D341Med (cell line): ENCODE measurements around the gene CTAG2.
"Not testable (repeated sequence)": the region's sequence is repeated elsewhere in the genome, so short reads cannot be mapped to it uniquely, and the experiment has no call there.

Experiments used
- DNase-seq: peaks from one replicate; pipeline ENCODE4 v3.0.0; 2012; ENCODE audit warnings: low spot score

Gene CTAG2

DNA sequence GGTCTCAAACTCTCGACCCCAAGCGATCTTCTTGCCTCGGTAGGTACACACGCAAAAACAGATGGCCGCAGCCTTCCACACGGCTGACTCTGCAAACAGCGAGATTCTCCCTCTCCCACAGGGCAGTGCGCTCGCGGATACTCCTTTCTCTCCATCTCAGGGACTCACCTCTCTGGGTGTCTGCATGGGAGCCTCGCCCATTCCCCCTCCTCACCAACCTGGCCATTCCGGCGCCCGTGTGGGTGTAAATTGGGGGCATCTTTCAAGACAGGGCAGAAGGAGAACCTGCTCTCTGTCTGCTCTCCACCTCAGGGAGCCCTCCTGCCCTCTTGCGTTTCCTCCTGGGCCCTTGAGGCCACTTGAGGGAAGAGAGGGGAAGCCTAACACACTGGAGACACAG is 4.4 kb downstream of the CTAG2 start:
- DNase-seq: no peak

DNA sequence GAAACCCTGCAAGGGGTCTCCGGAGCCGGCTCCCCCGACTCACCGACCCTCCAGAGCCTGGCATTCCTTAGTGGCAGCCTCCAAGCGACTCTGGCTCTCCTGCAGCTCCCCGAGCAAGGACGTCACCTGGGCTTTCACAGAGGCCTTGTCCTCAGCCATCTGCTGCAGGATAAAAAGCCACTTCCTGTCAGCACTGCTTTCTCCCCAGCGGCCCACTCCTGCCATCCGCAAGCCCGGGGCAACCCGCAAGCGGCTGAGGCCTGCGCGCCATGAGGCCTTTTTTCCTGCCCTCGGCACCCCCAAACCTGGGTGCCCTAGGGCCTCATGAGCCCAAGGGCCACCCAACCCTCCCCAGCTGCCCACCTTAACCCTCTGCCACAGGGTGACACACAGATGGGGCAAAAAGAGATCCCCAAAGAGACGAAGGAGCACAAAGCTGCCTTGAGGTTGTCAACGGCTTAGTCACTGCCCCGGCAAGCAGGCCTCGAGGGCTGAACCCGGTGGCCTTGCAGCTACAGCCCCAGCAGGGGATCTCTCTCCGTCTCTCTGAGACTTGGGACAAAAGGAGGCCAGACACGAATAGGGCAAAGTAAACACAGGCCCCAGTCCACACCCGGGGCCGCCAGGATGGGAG is 7.5 kb downstream of the CTAG2 start:
- DNase-seq: not testable (repeated sequence)

DNA sequence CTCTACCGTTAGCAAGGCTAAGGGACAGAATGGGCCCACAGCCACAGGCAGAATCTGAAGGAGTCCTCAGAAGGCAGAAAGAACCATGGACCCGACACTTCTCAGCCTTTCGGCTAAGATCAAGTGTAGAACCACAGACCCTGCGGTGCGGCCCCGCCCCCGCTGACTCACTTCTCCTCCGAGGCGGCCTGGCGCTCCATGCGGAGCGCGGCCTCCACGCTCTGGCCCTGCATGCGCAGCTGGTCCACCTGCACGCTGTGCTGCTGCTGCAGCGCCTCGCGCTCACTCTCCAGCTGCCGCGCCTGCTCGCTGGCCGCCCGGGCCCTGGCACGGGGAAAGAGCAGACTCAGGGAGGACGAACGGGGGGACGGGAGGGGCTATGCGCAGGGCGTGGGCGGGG is 9.7 kb downstream of the CTAG2 start:
- DNase-seq: not testable (repeated sequence)

DNA sequence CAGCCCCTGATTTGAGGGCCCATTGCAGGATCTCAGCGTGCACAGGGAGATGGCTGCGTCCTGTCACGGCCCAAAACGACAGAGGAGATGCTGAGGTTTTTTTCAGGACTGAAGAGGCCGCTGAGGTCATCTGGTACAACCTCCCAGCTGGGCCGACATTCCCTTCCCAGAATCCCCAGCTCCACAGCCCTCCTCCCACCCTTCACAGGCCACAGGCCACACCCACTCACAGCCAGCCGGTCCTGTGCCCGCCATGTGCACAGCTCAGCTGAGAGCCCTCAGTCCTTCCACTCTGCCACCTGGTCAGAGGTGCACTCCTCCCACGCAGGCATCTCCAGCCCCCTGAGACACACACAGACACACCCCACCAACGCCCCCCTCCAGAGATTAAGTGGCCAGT is 11.6 kb downstream of the CTAG2 start:
- DNase-seq: not testable (repeated sequence)

DNA sequence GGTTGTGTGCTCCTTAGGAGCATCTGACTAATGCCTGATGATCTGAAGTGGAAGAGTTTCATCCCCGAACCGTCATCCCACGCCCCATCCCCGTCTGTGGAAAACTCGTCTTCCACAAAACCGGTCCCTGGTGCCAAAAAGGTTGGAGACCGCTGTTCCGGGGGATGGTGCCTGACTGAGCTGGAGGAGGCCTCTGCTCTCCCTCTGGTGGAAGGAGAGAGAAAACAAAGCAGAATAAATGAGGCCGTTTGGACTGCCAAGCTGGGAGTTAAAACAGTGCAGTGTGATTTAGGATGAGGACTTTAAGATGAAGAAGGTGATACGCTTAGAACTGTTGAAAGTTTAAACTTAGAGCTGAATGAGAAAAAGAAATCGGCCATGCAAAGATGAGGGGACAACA is 19.7 kb downstream of the CTAG2 start:
- DNase-seq: not testable (repeated sequence)

DNA sequence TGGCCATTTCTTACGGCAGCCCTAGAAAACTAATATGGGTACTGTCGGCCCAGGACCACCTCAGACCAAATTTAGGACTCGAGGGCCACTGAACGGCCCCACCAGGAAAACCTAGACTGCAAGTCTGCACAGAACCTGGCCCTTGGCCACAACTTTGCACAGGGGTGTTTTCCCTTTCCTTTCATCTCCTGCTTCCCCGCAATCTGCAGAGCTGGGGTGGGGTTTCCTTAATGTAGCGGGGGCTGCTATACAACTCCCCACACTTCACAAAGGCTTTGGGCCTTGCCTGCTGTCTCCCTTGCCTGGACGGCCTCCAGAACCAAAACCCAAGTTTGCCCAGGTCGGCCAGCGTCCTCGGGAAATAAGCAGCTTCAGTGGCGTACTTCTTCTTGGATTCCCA is 22.4 kb downstream of the CTAG2 start:
- not testable (repeated sequence) for DNase-seq

DNA sequence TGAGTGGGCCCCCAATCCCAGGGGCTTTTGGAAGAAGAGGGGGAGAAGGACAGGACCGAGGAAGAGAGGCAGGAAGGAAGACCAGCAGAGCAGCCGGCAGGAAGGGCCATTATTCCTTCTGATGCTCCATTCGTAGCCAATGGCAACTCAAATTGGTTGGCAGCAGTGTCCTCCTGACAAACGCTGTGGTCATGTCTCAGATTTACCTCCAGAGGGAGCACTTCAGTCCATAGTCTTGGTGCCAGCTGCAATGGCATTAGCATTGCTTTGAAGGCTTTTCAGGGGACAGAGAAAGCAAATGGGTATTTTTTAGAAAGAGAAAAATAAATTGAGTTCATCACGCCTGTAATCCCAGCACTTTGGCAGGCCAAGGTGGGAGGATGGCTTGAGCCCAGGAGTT is 24.4 kb downstream of the CTAG2 start:
- DNase-seq: not testable (repeated sequence)

DNA sequence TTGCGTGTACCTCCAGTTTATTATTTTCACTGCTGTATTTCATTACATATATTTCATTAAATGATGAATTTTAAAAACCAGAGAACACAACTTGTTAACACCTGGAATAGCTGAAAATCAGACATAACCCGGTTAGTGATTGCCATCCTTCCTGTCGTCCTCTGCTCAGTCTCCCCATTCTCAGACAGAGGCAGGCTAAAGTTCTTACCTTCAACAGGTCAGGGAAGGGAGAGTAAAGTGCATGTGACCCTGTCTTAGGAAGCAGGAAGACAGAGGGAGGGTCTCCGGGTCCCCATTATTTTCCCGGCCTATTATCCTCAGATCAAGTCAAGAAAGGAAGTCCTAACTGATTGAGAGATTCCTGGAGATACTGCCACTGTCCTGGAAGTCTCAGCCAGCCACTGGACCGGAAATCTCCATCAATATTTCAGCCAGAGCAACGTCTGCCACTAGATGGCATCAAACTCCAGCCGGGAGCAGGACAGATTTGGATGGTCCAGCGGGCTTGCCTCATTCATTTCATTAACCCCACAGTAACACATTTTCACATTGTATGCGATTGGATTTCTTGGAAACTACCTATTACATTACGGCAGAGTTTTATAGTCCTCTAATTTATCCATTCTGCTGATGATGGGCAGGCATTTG is 32.5 kb downstream of the CTAG2 start:
- DNase-seq: not testable (repeated sequence)

DNA sequence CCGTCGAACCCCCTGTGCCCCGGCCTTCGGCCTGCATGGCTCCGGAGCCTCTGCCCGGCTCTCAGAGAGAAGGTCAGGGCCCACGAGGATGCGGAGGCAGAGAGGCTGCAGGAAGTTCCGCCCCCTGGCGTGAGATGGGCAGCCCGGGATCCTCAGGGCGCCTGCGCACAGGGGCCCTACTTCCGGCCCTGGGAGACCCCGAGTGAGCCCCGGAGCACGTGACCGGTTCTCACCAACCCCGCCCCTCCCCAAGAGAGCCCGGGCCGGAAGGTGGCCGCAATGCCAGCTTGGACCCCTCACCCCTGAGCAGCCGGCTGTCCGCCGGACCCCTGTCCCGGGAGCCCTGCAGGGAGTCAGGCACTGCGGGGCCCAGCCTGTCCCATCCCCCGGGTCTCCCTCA is 34.2 kb downstream of the CTAG2 start, which contains the start of gene CTAG1B:
TSS of gene CTAG1B (minus strand) at position 101 of the 400 bp plus-strand sequence. CDS start at position 37, 64 bp downstream.
- not testable (repeated sequence) for DNase-seq

DNA sequence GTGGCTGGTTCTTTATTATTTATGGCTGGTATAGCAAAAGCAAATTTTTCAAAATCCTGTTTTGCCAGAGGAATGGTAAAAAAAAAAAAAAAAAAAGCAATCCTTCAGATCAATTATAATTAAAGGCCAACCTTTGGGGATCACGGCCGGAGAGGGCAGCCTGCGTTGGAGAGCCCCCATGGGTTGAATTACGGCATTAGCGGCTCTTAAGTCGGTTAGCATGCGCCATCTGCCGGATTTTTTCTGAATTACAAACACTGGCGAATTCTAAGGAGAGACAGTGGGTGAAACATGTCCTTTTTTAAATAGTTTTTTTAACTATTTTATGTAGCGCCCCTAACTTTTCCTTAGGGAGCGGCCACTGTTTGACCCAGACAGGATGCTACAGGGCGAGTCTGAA is 39.8 kb downstream of the CTAG2 start:
- not testable (repeated sequence) for DNase-seq

DNA sequence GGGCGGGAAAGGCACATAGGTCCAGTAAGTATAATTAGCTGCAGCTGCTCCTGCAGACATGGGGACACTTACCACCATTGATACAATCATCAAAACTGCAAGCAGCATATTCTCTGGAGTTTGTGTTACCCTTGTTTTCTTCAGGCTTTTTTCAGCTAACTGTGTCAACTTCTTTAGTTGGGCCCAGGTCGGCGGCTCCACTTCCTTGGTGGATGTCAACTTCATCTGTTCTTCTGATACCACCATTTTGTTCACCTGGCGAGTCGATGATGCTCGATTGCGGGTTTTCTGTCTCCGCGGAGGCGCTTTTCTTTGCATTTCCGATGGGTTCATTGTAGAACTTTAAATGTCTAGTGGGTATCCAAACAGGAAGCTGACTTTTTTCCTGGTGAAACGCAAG is 42.2 kb downstream of the CTAG2 start:
- DNase-seq: not testable (repeated sequence)

DNA sequence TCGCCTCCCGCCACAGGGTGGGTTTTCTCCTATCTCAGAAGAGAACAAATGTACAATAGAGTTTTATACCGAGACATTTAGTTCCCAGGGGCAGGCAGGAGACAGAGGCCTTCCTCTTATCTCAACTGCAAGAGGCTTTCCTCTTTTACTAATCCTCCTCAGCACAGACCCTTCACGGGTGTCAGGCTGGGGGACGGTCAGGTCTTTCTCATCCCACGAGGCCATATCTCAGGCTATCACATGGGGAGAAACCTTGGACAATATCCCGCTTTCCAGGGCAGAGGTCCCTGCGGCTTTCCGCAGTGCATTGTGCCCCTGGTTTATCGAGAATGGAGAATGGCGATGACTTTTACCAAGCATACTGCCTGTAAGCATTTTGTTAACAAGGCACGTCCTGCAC is 44.6 kb downstream of the CTAG2 start:
- DNase-seq: not testable (repeated sequence)

DNA sequence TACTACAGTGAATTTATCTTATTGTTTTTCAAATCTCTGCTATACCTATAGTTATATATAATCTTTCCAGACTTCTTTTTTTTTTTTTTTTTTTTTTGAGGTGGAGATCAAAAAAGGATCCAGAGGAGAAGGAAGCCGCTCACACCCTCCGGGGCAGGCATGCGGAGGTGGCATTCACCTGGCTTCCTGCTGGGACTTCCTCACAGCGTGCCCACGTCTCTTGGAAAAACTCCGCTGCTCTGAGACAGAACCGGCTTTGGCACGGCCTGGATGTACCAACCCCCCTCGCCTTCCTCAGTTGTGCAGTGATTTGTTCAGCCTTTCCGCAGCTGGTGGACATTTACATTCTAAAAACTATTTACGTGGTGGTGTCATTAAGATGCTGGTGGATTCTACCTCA is 45.4 kb downstream of the CTAG2 start:
- DNase-seq: not testable (repeated sequence)

DNA sequence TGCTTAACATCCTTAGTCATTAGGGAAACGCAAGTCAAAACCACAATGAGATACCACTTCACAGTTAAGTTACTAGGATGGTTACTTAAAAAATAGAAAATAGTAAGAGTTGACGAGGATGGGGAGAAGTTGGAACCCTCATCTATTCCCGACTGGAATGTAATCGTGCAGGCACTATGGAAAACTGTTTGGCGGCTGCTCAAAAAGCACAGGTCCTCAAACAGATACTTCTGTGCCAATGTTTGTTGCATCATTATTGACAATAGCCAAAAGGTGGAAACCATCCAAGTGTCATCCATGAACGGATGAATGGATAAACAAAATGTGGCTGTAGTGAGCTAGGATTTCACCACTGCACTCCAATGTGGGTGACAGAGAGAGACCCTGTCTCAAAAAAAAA is 46.0 kb downstream of the CTAG2 start:
- DNase-seq: no peak

DNA sequence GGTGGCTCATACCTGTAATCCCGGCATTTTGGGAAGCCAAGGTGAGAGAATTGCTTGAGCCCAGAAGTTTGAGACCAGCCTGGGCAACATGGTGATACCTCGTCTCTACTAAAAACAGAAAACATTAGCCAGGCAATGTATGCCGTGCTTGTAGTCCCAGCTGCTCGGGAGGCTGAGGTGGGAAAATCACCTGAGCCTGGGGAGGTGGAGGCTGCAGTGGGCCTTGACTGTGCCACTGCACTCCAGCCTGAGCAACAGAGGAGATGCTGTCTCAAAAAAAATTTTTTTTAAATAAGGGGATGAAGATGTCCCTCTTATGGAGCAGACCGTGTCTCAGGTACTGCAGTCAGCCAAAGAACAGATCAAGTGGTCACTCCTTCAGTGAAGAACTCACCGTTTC is 47.8 kb downstream of the CTAG2 start:
- no peak for DNase-seq

DNA sequence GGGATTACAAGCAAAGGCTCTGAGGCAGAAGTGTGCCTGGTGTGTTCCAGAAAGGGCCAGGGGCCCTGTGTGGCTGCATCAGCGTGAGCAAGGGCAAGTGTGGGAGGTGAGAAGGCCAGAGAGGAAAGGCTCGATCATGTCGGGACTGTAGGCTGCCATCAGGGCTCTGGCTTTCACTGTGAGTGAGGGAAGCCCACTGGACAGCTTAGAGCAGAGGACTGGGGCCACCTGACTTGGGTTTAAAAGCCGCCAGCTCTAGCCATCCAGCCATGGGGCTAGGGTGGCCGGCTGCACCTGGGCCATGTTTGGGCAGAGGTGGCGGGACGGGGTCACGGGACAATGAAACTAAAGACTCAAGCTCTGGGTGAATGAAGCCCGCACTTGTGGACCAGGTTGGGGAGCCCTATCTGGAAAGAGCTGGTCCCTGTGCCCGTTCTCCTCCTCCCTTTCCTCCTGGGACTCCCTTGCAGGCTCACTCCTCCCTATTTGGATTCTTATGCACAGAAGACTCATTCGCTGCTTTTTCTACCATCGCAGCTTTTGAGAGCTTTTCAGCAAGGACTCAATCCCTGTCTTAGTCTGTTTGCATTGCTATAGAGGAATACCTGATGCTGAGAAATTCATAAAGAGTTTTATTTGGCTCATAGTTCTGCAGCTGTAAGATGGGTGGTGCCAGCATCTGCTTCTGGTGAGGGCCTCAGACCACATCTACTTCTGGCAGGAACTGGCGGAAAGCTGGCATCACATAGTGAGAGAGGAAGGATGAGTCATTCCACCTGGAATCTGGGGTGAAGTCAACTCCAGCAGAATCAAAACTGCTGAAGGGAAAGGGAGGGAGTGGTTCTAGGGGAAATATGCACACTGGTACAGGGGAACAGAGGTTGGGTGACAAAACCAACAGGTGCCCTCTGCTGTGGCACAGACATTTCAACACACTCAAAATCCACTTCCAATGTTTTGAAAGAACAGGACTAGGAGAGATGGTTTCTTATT is 49.6 kb downstream of the CTAG2 start:
- no peak for DNase-seq

DNA sequence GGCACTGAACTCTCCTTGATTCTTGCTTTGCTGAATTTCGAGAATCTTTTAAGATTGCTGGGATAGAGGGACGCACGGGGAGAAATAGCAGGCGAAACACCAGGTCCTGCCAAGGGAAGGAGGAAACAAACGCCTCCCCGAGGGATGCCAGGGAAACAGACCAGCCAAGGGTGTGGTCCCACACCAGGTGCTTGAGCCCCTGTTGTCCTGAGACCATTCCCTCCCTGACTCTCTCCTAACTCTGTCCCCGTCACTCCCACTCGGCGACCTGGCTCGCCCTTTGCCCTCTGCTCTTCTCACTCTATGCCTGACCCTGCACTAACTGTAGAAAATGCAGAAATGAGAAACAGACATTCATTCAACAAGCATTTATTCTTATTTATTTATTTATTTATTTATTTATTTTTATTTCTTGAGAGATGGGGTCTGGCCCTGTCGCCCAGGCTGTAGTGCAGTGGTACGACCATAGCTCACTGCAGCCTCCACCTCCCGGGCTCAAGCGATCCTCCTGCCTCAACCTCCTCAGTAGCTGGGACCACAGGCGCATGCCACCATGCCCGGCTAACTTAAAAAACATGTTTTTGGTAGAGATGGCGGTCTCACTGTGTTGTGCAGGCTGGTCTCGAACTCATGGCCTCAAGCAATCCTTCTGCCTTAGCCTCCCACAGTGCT is 50.5 kb downstream of the CTAG2 start:
- DNase-seq: no peak

DNA sequence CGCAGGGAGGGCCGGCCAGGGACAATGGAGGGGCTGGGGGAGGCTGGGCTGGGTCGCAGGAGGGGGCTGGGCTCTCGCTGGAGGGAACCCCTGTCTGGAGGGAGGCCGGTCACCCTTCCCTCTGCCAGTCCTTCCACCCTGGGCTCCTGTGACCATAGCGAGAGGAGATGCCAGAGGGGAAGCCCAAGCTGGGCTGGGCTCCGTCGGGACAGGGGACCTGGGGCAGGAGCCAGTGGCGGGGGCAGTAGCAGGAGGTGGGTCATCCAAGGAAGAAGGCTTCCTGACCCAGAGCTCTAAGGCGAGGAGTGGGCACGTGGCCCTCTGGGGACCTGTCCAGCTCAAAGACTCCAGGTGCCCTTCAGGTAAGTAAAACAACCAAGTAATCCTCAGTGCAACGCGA is 51.2 kb downstream of the CTAG2 start:
- no peak for DNase-seq
